ENCODE data around the gene ZNF43.
"Not testable (repeated sequence)": the region's sequence is repeated elsewhere in the genome, so short reads cannot be mapped to it uniquely, and the experiment has no call there.

ZNF43 gene

DNA sequence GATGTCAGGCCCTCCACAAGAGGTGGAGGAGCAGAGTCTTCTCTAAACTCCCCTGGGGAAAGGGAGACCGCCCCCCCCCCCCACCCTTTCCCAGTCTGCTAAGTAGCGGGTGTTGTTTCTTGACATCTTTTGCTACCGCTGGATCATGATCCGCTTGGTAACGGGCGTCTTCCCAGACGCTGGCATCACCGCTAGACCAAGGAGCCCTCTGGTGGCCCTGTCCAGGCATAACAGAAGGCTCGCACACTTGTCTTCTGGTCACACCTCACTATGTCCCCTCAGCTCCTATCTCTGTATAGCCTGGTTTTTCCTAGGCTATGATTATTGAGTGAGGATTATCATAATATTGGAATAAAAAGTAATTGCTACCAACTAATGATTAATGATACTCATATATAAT is 44.8 kb upstream of the ZNF43 start:
- not testable (repeated sequence) for H2BK12ac ChIP-seq (ENCODE audit: low read length); H2BK15ac ChIP-seq (ENCODE audit: low read length); H3K4me2 ChIP-seq (ENCODE audit: insufficient read depth, low read length, poor library complexity, severe bottlenecking); H3K27me3 ChIP-seq (ENCODE audit: control insufficient read depth in 3 of 3, insufficient read depth in 3 of 3, low read depth in 1 of 3, low read length in 3 of 3); H3K36me3 ChIP-seq (replicated peaks in 1 of 2; ENCODE audit: control insufficient read depth in 2 of 2, insufficient read depth in 2 of 2, low read length in 2 of 2); H3K9ac ChIP-seq (ENCODE audit: low read depth, low read length, poor library complexity); H3K14ac ChIP-seq (ENCODE audit: low read length); H4K8ac ChIP-seq (ENCODE audit: low read depth, low read length); H3K23ac ChIP-seq (ENCODE audit: low read depth, low read length, poor library complexity); H2BK120ac ChIP-seq (ENCODE audit: low read depth, low read length); H3K18ac ChIP-seq (ENCODE audit: low read length); H2AFZ ChIP-seq (ENCODE audit: low read length); H2BK5ac ChIP-seq (ENCODE audit: low read length); H3K27ac ChIP-seq (replicated peaks; ENCODE audit: low read length); H2AK5ac ChIP-seq (ENCODE audit: low read depth, low read length); H3K4me1 ChIP-seq (ENCODE audit: control insufficient read depth in 2 of 2, insufficient read depth in 1 of 2, low read depth in 1 of 2, low read length in 2 of 2); H3K4me3 ChIP-seq (ENCODE audit: low read length in 2 of 2); H3K79me1 ChIP-seq (ENCODE audit: low read depth, low read length); H3K4ac ChIP-seq (ENCODE audit: low read length); H4K91ac ChIP-seq (ENCODE audit: low read depth, low read length, poor library complexity); DNase-seq (ENCODE audit: low spot score)
- no CpG with 5 or more reads among the region's 9 CpGs for WGBS, 2 donors (ENCODE audit: extremely low coverage in 2 of 2, insufficient read length in 2 of 2, insufficient replicate concordance in 1 of 2)
- H3K9me3 ChIP-seq (replicated peaks in 1 of 2; ENCODE audit: control insufficient read depth in 2 of 2, insufficient read depth in 1 of 2, low read depth in 1 of 2, low read length in 2 of 2), result peaks cover 0 to 16% of the 10 kb centered on the region in 2 donors

DNA sequence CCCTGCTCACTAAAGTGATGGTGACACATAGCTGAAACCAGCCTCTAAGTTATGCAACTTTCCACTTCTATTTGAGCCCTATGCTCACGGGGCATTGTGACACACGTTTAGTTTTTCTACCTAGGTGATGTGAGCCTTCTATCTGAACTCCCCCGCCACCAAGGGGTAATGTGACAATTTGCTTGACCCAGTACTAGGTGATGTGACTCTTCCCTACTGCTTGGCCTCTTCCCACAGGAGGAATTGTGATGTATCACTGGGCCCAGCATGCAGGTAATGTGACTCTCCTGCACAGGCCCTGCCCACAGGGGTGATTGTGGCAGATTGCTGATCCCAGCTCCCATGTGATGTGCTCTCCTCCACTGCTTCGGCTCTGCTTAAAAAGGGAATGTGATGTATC is 42.7 kb upstream of the ZNF43 start:
- Histone ChIP-seq H2AK5ac (ENCODE audit: low read depth, low read length) (no peak overlapping the region), H3K4me3 (ENCODE audit: low read length in 2 of 2) (no peak overlapping the region), H3K9ac (ENCODE audit: low read depth, low read length, poor library complexity) (no peak overlapping the region), H3K4ac (ENCODE audit: low read length) (no peak overlapping the region), H3K27ac (replicated peaks; ENCODE audit: low read length) (no peak overlapping the region), H3K14ac (ENCODE audit: low read length) (no peak overlapping the region), H2BK5ac (ENCODE audit: low read length) (no peak overlapping the region), H4K8ac (ENCODE audit: low read depth, low read length) (no peak overlapping the region), H3K4me1 (ENCODE audit: control insufficient read depth in 2 of 2, insufficient read depth in 1 of 2, low read depth in 1 of 2, low read length in 2 of 2) (no peaks in the 10 kb centered on the region), H2BK15ac (ENCODE audit: low read length) (no peak overlapping the region), H3K36me3 (replicated peaks in 1 of 2; ENCODE audit: control insufficient read depth in 2 of 2, insufficient read depth in 2 of 2, low read length in 2 of 2) (no peaks in the 10 kb centered on the region), H3K23ac (ENCODE audit: low read depth, low read length, poor library complexity) (no peak overlapping the region), H3K79me1 (ENCODE audit: low read depth, low read length) (no peaks in the 10 kb centered on the region), H3K9me3 (replicated peaks in 1 of 2; ENCODE audit: control insufficient read depth in 2 of 2, insufficient read depth in 1 of 2, low read depth in 1 of 2, low read length in 2 of 2) (peaks cover 0 to 18% of the 10 kb centered on the region in 2 donors), H2AFZ (ENCODE audit: low read length) (no peak overlapping the region), H3K18ac (ENCODE audit: low read length) (no peak overlapping the region), H2BK12ac (ENCODE audit: low read length) (no peak overlapping the region), H3K27me3 (ENCODE audit: control insufficient read depth in 3 of 3, insufficient read depth in 3 of 3, low read depth in 1 of 3, low read length in 3 of 3) (no peaks in the 10 kb centered on the region), H3K4me2 (ENCODE audit: insufficient read depth, low read length, poor library complexity, severe bottlenecking) (no peak overlapping the region), H4K91ac (ENCODE audit: low read depth, low read length, poor library complexity) (no peak overlapping the region), H2BK120ac (ENCODE audit: low read depth, low read length) (no peak overlapping the region)
- no CpG with 5 or more reads among the region's 4 CpGs for WGBS, 2 donors (ENCODE audit: extremely low coverage in 2 of 2, insufficient read length in 2 of 2, insufficient replicate concordance in 1 of 2)
- no peak for DNase-seq (ENCODE audit: low spot score)

DNA sequence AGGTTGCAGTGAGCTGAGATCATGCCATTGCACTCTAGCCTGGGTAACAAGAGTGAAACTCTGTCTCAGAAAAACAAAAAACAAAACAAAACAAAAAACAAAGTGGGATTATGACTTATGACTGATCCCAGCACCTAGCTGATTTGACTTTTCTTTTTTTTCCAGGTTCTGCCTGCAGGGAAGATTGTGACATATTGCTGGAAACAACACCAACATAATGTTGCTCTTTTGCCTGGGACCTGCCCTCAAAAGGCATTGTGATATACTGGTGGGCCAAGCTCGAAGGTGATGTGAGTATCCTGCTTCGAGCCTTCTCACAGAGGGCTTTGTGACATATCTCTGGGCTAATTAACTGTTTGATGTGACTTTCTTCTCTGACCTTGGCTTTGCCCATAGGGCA is 42.0 kb upstream of the ZNF43 start:
- WGBS, 2 donors (ENCODE audit: extremely low coverage in 2 of 2, insufficient read length in 2 of 2, insufficient replicate concordance in 1 of 2), result no CpG with 5 or more reads among the region's 2 CpGs
- no peak overlapping the region for H3K4me2 ChIP-seq (ENCODE audit: insufficient read depth, low read length, poor library complexity, severe bottlenecking)
- no peak overlapping the region for H4K8ac ChIP-seq (ENCODE audit: low read depth, low read length)
- H3K4me1 ChIP-seq (ENCODE audit: control insufficient read depth in 2 of 2, insufficient read depth in 1 of 2, low read depth in 1 of 2, low read length in 2 of 2), result no peaks in the 10 kb centered on the region
- H3K18ac ChIP-seq (ENCODE audit: low read length), result no peak overlapping the region
- no peak overlapping the region for H2AK5ac ChIP-seq (ENCODE audit: low read depth, low read length)
- no peak overlapping the region for H3K9ac ChIP-seq (ENCODE audit: low read depth, low read length, poor library complexity)
- H2BK120ac ChIP-seq (ENCODE audit: low read depth, low read length), result no peak overlapping the region
- H3K4ac ChIP-seq (ENCODE audit: low read length), result no peak overlapping the region
- H2BK12ac ChIP-seq (ENCODE audit: low read length), result no peak overlapping the region
- no peak overlapping the region for H3K27ac ChIP-seq (replicated peaks; ENCODE audit: low read length)
- no peak overlapping the region for H3K23ac ChIP-seq (ENCODE audit: low read depth, low read length, poor library complexity)
- H3K4me3 ChIP-seq (ENCODE audit: low read length in 2 of 2), result no peak overlapping the region
- H4K91ac ChIP-seq (ENCODE audit: low read depth, low read length, poor library complexity), result no peak overlapping the region
- no peak overlapping the region for H3K14ac ChIP-seq (ENCODE audit: low read length)
- no peak for DNase-seq (ENCODE audit: low spot score)
- H3K27me3 ChIP-seq (ENCODE audit: control insufficient read depth in 3 of 3, insufficient read depth in 3 of 3, low read depth in 1 of 3, low read length in 3 of 3), result no peaks in the 10 kb centered on the region
- peaks cover 0 to 17% of the 10 kb centered on the region in 2 donors for H3K9me3 ChIP-seq (replicated peaks in 1 of 2; ENCODE audit: control insufficient read depth in 2 of 2, insufficient read depth in 1 of 2, low read depth in 1 of 2, low read length in 2 of 2)
- no peak overlapping the region for H2AFZ ChIP-seq (ENCODE audit: low read length)
- H3K36me3 ChIP-seq (replicated peaks in 1 of 2; ENCODE audit: control insufficient read depth in 2 of 2, insufficient read depth in 2 of 2, low read length in 2 of 2), result no peaks in the 10 kb centered on the region
- H2BK5ac ChIP-seq (ENCODE audit: low read length), result no peak overlapping the region
- no peak overlapping the region for H2BK15ac ChIP-seq (ENCODE audit: low read length)
- H3K79me1 ChIP-seq (ENCODE audit: low read depth, low read length), result no peaks in the 10 kb centered on the region

- H3K4me1 ChIP-seq (ENCODE audit: control insufficient read depth in 2 of 2, insufficient read depth in 1 of 2, low read depth in 1 of 2, low read length in 2 of 2); H3K4ac ChIP-seq (ENCODE audit: low read length); H3K18ac ChIP-seq (ENCODE audit: low read length); H2AFZ ChIP-seq (ENCODE audit: low read length); H2BK12ac ChIP-seq (ENCODE audit: low read length); H3K23ac ChIP-seq (ENCODE audit: low read depth, low read length, poor library complexity); H3K27ac ChIP-seq (replicated peaks; ENCODE audit: low read length); H3K36me3 ChIP-seq (replicated peaks in 1 of 2; ENCODE audit: control insufficient read depth in 2 of 2, insufficient read depth in 2 of 2, low read length in 2 of 2); H2AK5ac ChIP-seq (ENCODE audit: low read depth, low read length); DNase-seq (ENCODE audit: low spot score); H3K4me3 ChIP-seq (ENCODE audit: low read length in 2 of 2); H4K91ac ChIP-seq (ENCODE audit: low read depth, low read length, poor library complexity); H3K9ac ChIP-seq (ENCODE audit: low read depth, low read length, poor library complexity); H4K8ac ChIP-seq (ENCODE audit: low read depth, low read length); H3K14ac ChIP-seq (ENCODE audit: low read length); H2BK15ac ChIP-seq (ENCODE audit: low read length); H2BK5ac ChIP-seq (ENCODE audit: low read length); H3K4me2 ChIP-seq (ENCODE audit: insufficient read depth, low read length, poor library complexity, severe bottlenecking); H2BK120ac ChIP-seq (ENCODE audit: low read depth, low read length); H3K79me1 ChIP-seq (ENCODE audit: low read depth, low read length); H3K27me3 ChIP-seq (ENCODE audit: control insufficient read depth in 3 of 3, insufficient read depth in 3 of 3, low read depth in 1 of 3, low read length in 3 of 3): not testable (repeated sequence)
- peaks cover 0 to 17% of the 10 kb centered on the region in 2 donors for H3K9me3 ChIP-seq (replicated peaks in 1 of 2; ENCODE audit: control insufficient read depth in 2 of 2, insufficient read depth in 1 of 2, low read depth in 1 of 2, low read length in 2 of 2)
- WGBS, 2 donors (ENCODE audit: extremely low coverage in 2 of 2, insufficient read length in 2 of 2, insufficient replicate concordance in 1 of 2), result no CpG with 5 or more reads among the region's 7 CpGs
These were observed 40.6 kb upstream of the ZNF43 start for GRCh38 chr19:21876608-21877007.
